RWPE2 (cell line): ENCODE measurements around the gene TFPI.
"Not testable (repeated sequence)": the region's sequence is repeated elsewhere in the genome, so short reads cannot be mapped to it uniquely, and the experiment has no call there.

ENCODE experiments used
- ATAC-seq: fragments of 200-7000 bp; cut with Tn5 transposase; 3 replicates; pipeline ENCODE4 v1.9.1; 2021; ENCODE audit warnings: low read depth
- DNase-seq: peaks from one replicate; pipeline ENCODE4 v3.0.0-alpha.2; 2020; ENCODE audit warnings: low spot score
- H3K27ac ChIP-seq: fragments of 450-650 bp; 2 replicates; pipeline ENCODE4 v1.5.1; 2017; ENCODE audit warnings: mild to moderate bottlenecking; ENCODE audit not compliant: poor library complexity, severe bottlenecking
- H3K27me3 ChIP-seq: fragments of 250-450 bp; sonication (Bioruptor Pico); 2 replicates; pipeline ENCODE4 v1.5.1; 2021; ENCODE audit warnings: mild to moderate bottlenecking, moderate library complexity; ENCODE audit not compliant: insufficient read depth, poor library complexity, severe bottlenecking
- H3K36me3 ChIP-seq: fragments of 250-450 bp; sonication (Bioruptor Pico); 2 replicates; pipeline ENCODE4 v1.5.1; 2020; ENCODE audit warnings: low read depth, mild to moderate bottlenecking, moderate library complexity
- H3K4me1 ChIP-seq: fragments of 250-450 bp; sonication (Bioruptor Pico); 2 replicates; pipeline ENCODE4 v1.5.1; 2021; ENCODE audit warnings: mild to moderate bottlenecking, moderate library complexity; ENCODE audit not compliant: insufficient read depth, poor library complexity, severe bottlenecking
- H3K4me3 ChIP-seq: fragments of 250-450 bp; sonication (Bioruptor Pico); 2 replicates; pipeline ENCODE4 v1.5.1; 2021; ENCODE audit warnings: mild to moderate bottlenecking, moderate library complexity; ENCODE audit not compliant: severe bottlenecking
- H3K9me3 ChIP-seq: fragments of 250-450 bp; sonication (Bioruptor Pico); 2 replicates; pipeline ENCODE4 v1.5.1; 2021; ENCODE audit warnings: mild to moderate bottlenecking, moderate library complexity; ENCODE audit not compliant: severe bottlenecking
- CTCF ChIP-seq: fragments of 450-650 bp; IDR thresholded peaks from one replicate; pipeline ENCODE4 v1.5.1; 2017; ENCODE audit warnings: mild to moderate bottlenecking, moderate library complexity; ENCODE audit not compliant: poor library complexity, severe bottlenecking

TFPI gene

GRCh38 chr2:187519419-187520120 lies 34.7 kb downstream of the TFPI start:
- no peaks in the 10 kb centered on the region for H3K4me1 ChIP-seq
- no peak for TF ChIP-seq CTCF
- DNase-seq (no peak), ATAC-seq (no peak)
- H3K4me3 ChIP-seq, result no peak overlapping the region
- H3K27ac ChIP-seq, result no peak overlapping the region
- no peaks in the 10 kb centered on the region for H3K36me3 ChIP-seq
- no peaks in the 10 kb centered on the region for H3K9me3 ChIP-seq
- H3K27me3 ChIP-seq, result no peaks in the 10 kb centered on the region

GRCh38 chr2:187517750-187518361 lies 36.4 kb downstream of the TFPI start:
- not testable (repeated sequence) for ATAC-seq, H3K4me3 ChIP-seq, H3K27me3 ChIP-seq, H3K36me3 ChIP-seq, DNase-seq, H3K27ac ChIP-seq, H3K9me3 ChIP-seq, H3K4me1 ChIP-seq

- H3K27ac ChIP-seq, H3K4me3 ChIP-seq, DNase-seq: not testable (repeated sequence)
Measured at GRCh38 chr2:187516630-187517510, 37.4 kb downstream of the TFPI start.

GRCh38 chr2:187514930-187515329 lies 39.3 kb downstream of the TFPI start:
- Histone ChIP-seq H3K4me1 (no peaks in the 10 kb centered on the region), H3K36me3 (no peaks in the 10 kb centered on the region), H3K27ac (no peak overlapping the region), H3K4me3 (no peak overlapping the region), H3K27me3 (no peaks in the 10 kb centered on the region), H3K9me3 (no peaks in the 10 kb centered on the region)
- TF ChIP-seq CTCF, result no peak
- no peak for ATAC-seq
- no peak for DNase-seq

More at GRCh38 chr2:187516630-187517510, 37.4 kb downstream of the TFPI start:
- H3K4me1 ChIP-seq, H3K36me3 ChIP-seq, ATAC-seq, H3K27me3 ChIP-seq, H3K9me3 ChIP-seq: not testable (repeated sequence)

GRCh38 chr2:187514235-187514829 lies 39.9 kb downstream of the TFPI start:
- not testable (repeated sequence) for H3K4me1 ChIP-seq, H3K4me3 ChIP-seq, H3K9me3 ChIP-seq, H3K27ac ChIP-seq, H3K36me3 ChIP-seq, H3K27me3 ChIP-seq, ATAC-seq, DNase-seq

- not testable (repeated sequence) for H3K27ac ChIP-seq, H3K27me3 ChIP-seq, ATAC-seq, H3K9me3 ChIP-seq, DNase-seq, H3K4me1 ChIP-seq, H3K36me3 ChIP-seq, H3K4me3 ChIP-seq
Measured at GRCh38 chr2:187513460-187514234, 40.6 kb downstream of the TFPI start.
